HUES6 (cell line): ENCODE measurements around the gene ZSCAN4.

Experiments
- H3K27ac ChIP-seq: 2 replicates; pipeline ENCODE4 v1.7.0; 2013; ENCODE audit warnings: low read depth, mild to moderate bottlenecking, low read length, inconsistent platforms
- H3K27me3 ChIP-seq: 2 replicates; pipeline ENCODE4 v1.6.1; 2013; ENCODE audit warnings: low read length; ENCODE audit not compliant: control insufficient read depth, insufficient read depth
- H3K36me3 ChIP-seq: 2 replicates; pipeline ENCODE4 v1.6.1; 2013; ENCODE audit warnings: low read length; ENCODE audit not compliant: control insufficient read depth, insufficient read depth
- H3K4me1 ChIP-seq: 2 replicates; pipeline ENCODE4 v1.6.1; 2013; ENCODE audit warnings: low read length; ENCODE audit not compliant: control insufficient read depth, insufficient read depth
- H3K4me3 ChIP-seq: 2 replicates; pipeline ENCODE4 v1.5.1; 2013; ENCODE audit warnings: low read depth, low read length
- H3K9ac ChIP-seq: one replicate; pipeline ENCODE4 v1.6.1; 2013; ENCODE audit warnings: mild to moderate bottlenecking, low read length
- H3K9me3 ChIP-seq: 2 replicates; pipeline ENCODE4 v1.6.1; 2013; ENCODE audit warnings: low read depth, low read length; ENCODE audit not compliant: control insufficient read depth, insufficient read depth

ZSCAN4 gene

DNA sequence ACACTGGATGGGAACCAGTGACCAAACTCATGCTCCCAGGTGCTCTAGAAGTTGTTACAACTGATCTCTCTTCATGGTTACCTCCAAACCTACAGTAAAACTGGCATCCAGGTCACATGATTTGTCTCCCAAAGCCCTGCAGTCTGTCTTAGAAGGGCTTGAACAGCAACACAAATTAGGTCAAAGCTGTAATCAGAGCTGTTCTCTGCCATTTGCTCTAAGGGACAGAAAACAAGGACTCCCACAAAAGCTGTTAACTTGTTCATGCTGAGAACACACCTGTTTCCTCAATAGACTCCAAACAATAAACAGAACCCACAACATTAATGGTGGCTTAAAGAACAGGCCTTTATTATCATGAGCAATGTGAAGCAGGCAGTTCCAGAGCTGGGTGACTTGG, 50.7 kb downstream of the ZSCAN4 start:
- H3K4me3 ChIP-seq = no peak overlapping the region
- peaks cover 38% of the 10 kb centered on the region for H3K36me3 ChIP-seq
- no peak overlapping the region for H3K9ac ChIP-seq
- H3K4me1 ChIP-seq = no peaks in the 10 kb centered on the region
- H3K27ac ChIP-seq = no peak overlapping the region
- H3K27me3 ChIP-seq = no peaks in the 10 kb centered on the region
- peaks cover 39% of the 10 kb centered on the region for H3K9me3 ChIP-seq

- H3K9me3 ChIP-seq = peaks cover 41% of the 10 kb centered on the region
- H3K9ac ChIP-seq = no peak overlapping the region
Observed at GRCh38 chr19:57719901-57720519, 51.3 kb downstream of the ZSCAN4 start.

GRCh38 chr19:57720878-57721277, 52.1 kb downstream of the ZSCAN4 start:
- Histone ChIP-seq H3K27ac (no peak overlapping the region), H3K27me3 (no peaks in the 10 kb centered on the region), H3K4me1 (no peaks in the 10 kb centered on the region), H3K36me3 (peaks cover 38% of the 10 kb centered on the region), H3K9me3 (peaks cover 41% of the 10 kb centered on the region), H3K9ac (no peak overlapping the region), H3K4me3 (no peak overlapping the region)

More at GRCh38 chr19:57719901-57720519, 51.3 kb downstream of the ZSCAN4 start:
- Histone ChIP-seq H3K4me3 (no peak overlapping the region), H3K4me1 (no peaks in the 10 kb centered on the region), H3K27ac (no peak overlapping the region), H3K36me3 (peaks cover 38% of the 10 kb centered on the region), H3K27me3 (no peaks in the 10 kb centered on the region)
